IPS DF 6.9 (cell line): ENCODE data around the gene KLF4.
A peak's percentile ranks its signal among the peaks of the same experiment; 100 is the strongest.

Experiments used
- DNase-seq: peaks from one replicate; pipeline ENCODE4 v3.0.0-alpha.2; 2013; ENCODE audit warnings: low read depth, low spot score
- H3K27ac ChIP-seq: one replicate; pipeline ENCODE4 v1.5.1; 2013; ENCODE audit warnings: low read length, control low read depth
- H3K27me3 ChIP-seq: 2 replicates; pipeline ENCODE4 v1.6.1; 2013; ENCODE audit warnings: mild to moderate bottlenecking, low read length; ENCODE audit not compliant: control insufficient read depth, insufficient read depth
- H3K36me3 ChIP-seq: 2 replicates; pipeline ENCODE4 v1.6.1; 2013; ENCODE audit warnings: low read length; ENCODE audit not compliant: control insufficient read depth, insufficient read depth
- H3K4me1 ChIP-seq: 2 replicates; pipeline ENCODE4 v1.6.1; 2013; ENCODE audit warnings: low read length; ENCODE audit not compliant: control insufficient read depth, insufficient read depth
- H3K4me3 ChIP-seq: 2 replicates; pipeline ENCODE4 v1.5.1; 2013; ENCODE audit warnings: mild to moderate bottlenecking, low read length
- H3K9me3 ChIP-seq: 2 replicates; pipeline ENCODE4 v1.6.1; 2013; ENCODE audit warnings: low read length, inconsistent platforms; ENCODE audit not compliant: control insufficient read depth, insufficient read depth
- WGBS: extraction: QIAGEN DNeasy Blood & Tissue Kit; methylation state at CpG from one replicate; pipeline ENCODE4 v1.1.7; 2013; ENCODE audit warnings: mixed read lengths, missing lambda C conversion rate; ENCODE audit not compliant: insufficient read length, insufficient coverage; 5-methylcytosine and 5-hydroxymethylcytosine counted together

KLF4 gene

DNA sequence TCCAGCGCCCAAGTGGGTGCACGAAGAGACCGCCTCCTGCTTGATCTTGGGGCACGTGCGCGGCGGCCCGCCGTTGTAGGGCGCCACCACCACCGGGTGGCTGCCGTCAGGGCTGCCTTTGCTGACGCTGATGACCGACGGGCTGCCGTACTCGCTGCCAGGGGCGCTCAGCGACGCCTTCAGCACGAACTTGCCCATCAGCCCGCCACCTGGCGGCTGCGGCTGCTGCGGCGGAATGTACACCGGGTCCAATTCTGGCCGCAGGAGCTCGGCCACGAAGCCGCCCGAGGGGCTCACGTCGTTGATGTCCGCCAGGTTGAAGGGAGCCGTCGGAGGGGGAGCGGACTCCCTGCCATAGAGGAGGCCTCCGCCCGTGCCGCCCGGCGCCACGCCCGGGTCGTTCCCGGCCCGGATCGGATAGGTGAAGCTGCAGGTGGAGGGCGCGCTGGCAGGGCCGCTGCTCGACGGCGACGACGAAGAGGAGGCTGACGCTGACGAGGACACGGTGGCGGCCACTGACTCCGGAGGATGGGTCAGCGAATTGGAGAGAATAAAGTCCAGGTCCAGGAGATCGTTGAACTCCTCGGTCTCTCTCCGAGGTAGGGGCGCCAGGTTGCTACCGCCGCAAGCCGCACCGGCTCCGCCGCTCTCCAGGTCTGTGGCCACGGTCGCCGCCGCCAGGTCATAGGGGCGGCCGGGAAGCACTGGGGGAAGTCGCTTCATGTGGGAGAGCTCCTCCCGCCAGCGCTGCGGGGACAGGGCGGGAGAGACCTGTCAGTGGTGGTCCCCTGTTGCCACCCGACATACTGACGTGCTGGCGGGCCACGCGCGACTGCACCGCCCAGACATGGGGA lies 1.8 kb downstream of the KLF4 start:
- Histone ChIP-seq H3K27ac (no peak overlapping the region), H3K36me3 (no peaks in the 10 kb centered on the region), H3K4me3 (peak overlapping the region; percentile 39; the same call in 1 of the 2 replicates), H3K9me3 (no peaks in the 10 kb centered on the region), H3K27me3 (peaks cover 30% of the 10 kb centered on the region), H3K4me1 (peaks cover 3% of the 10 kb centered on the region)
- WGBS = no CpG with 5 or more reads among the region's 91 CpGs
- no peak for DNase-seq

DNA sequence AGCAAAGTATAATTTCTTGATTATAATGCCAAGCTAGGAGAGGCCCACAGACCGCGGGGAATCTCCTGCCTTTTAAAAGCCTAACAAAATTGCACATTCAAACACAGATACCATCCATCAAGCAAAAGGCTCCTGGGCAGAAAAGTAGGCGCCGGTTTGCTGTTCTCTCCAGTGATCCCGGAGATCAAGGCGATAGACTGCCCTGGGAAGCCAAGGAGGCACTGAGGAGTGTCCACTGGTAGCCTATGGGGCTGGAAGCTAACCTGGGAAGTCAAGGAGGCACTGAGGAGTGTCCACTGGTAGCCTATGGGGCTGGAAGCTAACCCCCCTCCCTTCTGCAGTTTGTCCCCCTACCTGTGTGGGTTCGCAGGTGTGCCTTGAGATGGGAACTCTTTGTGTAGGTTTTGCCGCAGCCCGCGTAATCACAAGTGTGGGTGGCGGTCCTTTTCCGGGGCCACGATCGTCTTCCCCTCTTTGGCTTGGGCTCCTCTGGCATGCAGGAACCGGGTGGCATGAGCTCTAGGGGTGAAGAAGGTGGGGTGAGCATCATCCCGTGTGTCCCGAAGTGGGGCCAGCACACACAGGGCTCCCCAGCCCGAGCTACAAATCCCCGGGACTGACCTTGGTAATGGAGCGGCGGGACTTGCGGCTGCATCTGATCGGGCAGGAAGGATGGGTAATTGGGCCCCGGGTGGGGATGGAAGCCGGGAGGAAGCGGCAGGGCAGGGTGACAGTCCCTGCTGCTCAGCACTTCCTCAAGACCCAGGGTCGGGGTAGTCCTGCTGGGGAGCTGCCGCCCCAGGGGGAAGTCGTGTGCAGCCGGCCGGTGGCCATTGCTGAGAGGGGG lies 2.7 kb downstream of the KLF4 start:
- Histone ChIP-seq H3K27ac (no peak overlapping the region), H3K4me1 (peaks cover 3% of the 10 kb centered on the region), H3K4me3 (peak overlapping the region; percentile 30; the same call in 1 of the 2 replicates), H3K9me3 (no peaks in the 10 kb centered on the region), H3K36me3 (no peaks in the 10 kb centered on the region), H3K27me3 (peaks cover 28% of the 10 kb centered on the region)
- no peak for DNase-seq
- no CpG with 5 or more reads among the region's 31 CpGs for WGBS

DNA sequence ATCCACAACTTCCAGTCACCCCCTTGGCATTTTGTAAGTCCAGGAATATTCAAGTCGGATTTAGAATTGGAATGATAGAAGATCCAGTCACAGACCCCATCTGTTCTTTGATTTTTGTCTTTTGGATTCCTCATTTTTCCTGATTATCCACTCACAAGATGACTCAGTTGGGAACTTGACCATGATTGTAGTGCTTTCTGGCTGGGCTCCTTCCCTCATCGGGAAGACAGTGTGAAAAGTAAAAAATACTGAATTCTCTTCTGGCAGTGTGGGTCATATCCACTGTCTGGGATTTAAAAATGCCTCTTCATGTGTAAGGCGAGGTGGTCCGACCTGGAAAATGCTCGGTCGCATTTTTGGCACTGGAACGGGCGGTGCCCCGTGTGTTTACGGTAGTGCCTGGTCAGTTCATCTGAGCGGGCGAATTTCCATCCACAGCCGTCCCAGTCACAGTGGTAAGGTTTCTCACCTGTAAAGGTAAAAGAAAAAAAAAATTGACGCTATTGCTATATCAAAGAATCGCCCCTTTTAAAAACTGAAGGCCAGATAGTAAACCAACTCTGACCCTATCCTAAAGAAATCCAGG lies 4.0 kb downstream of the KLF4 start:
- no peak overlapping the region for H3K4me3 ChIP-seq

DNA sequence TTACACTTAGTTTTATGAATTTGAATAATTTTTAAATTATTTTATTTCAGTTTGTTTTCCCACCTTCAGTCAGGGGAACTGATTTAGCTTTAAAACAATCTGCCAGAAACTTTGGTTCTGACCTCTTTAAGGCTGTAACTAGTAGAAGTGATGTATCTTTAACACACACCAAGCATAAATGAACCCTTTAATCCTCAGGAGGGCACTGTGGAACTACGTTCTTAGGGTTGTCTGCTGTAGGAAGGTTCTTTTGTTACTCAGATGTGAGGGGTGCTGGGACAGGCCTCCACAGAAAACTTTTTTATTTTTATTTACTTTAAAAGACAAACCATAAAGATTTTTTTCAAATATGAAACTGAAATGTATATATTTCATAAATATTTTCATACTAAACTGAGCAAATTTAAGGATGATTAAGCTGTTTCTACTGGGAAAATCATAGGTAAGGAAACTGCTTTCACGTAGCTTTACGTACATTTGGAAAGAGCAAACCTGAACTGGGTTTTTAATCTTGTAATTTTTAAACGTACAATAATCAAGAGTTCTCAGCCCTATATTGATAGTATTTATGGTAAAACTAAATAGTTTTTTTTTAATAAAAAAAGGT lies 5.3 kb downstream of the KLF4 start:
- no CpG with 5 or more reads among the region's 4 CpGs for WGBS
- Histone ChIP-seq H3K4me3 (no peak overlapping the region), H3K9me3 (no peaks in the 10 kb centered on the region), H3K27me3 (peaks cover 19% of the 10 kb centered on the region; the same call in 1 of the 2 replicates), H3K27ac (no peak overlapping the region), H3K36me3 (no peaks in the 10 kb centered on the region), H3K4me1 (peaks cover 3% of the 10 kb centered on the region)
- DNase-seq = no peak

More for the DNA sequence above, 4.0 kb downstream of the KLF4 start:
- Histone ChIP-seq H3K9me3 (no peaks in the 10 kb centered on the region), H3K4me1 (peaks cover 3% of the 10 kb centered on the region), H3K36me3 (no peaks in the 10 kb centered on the region), H3K27ac (no peak overlapping the region), H3K27me3 (peaks cover 21% of the 10 kb centered on the region; the same call in 1 of the 2 replicates)
- DNase-seq = no peak
- WGBS = no CpG with 5 or more reads among the region's 15 CpGs

DNA sequence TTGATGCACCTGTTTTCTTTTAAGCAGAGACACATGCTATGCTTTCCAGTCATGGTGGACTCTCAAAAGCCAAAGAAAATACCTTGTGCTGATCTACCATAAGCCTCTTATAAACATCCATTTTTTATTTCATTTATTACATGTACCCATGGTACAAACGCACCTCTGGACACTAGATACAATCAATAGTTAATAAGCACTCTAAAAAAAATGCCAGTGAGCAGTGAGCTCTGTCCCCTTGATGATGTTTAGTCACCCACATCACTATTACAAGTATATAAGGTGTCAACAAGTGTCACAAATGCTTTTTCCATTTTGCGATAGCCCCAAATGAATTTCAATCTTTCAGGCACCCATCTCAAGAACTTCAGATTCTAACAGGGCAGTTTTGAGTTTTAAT lies 5.9 kb downstream of the KLF4 start:
- peaks cover 15% of the 10 kb centered on the region; the same call in 1 of the 2 replicates for H3K27me3 ChIP-seq
- no peak overlapping the region for H3K27ac ChIP-seq
- H3K4me3 ChIP-seq = no peak overlapping the region
- no peak for DNase-seq
- H3K9me3 ChIP-seq = no peaks in the 10 kb centered on the region
- peaks cover 3% of the 10 kb centered on the region for H3K4me1 ChIP-seq
- H3K36me3 ChIP-seq = no peaks in the 10 kb centered on the region
- no CpG with 5 or more reads among the region's 2 CpGs for WGBS

DNA sequence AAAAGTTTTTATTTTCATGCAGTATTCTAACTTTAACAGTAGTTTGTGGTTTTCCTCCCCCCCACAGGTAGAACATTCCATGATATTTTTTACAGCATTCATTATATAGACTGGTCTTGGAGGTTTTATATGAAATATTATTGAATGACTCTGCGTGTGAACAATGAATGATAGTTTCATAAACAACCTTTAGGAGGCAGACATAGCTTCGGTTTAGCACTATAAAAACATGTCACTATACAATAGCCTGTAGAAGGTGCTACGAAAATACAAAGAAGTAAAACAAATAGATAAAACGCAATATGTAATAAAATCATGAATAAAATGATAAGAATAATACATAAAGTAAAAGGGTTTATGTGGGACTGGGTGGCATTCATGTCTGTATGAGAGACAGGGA lies 8.5 kb downstream of the KLF4 start:
- no peaks in the 10 kb centered on the region for H3K9me3 ChIP-seq
- DNase-seq = no peak
- H3K27ac ChIP-seq = no peak overlapping the region
- H3K27me3 ChIP-seq = no peaks in the 10 kb centered on the region
- H3K4me3 ChIP-seq = no peak overlapping the region
- no CpG with 5 or more reads among the region's 4 CpGs for WGBS
- no peaks in the 10 kb centered on the region for H3K4me1 ChIP-seq
- no peaks in the 10 kb centered on the region for H3K36me3 ChIP-seq

DNA sequence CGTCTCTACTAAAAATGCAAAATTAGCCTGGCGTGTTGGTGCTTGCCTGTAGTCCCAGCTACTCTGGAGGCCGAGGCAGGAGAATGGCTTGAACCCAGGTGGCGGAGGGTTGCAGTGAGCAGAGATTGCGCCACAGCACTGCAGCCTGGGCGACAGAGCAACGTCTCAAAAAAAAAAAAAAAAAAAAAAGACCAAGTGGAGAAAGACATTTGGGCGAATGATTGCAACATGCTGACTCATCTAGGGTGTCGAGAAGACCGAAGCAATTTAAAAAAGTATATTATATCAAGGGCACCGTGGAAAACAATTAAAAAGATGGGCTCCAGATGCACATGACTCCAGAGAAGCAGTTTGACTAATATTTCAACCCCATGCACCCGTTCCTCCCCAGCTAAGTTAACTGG lies 9.2 kb downstream of the KLF4 start:
- no peaks in the 10 kb centered on the region for H3K36me3 ChIP-seq
- H3K4me1 ChIP-seq = no peaks in the 10 kb centered on the region
- no peaks in the 10 kb centered on the region for H3K9me3 ChIP-seq
- H3K27ac ChIP-seq = no peak overlapping the region
- H3K27me3 ChIP-seq = no peaks in the 10 kb centered on the region
- DNase-seq = no peak
- no CpG with 5 or more reads among the region's 12 CpGs for WGBS
- no peak overlapping the region for H3K4me3 ChIP-seq

DNA sequence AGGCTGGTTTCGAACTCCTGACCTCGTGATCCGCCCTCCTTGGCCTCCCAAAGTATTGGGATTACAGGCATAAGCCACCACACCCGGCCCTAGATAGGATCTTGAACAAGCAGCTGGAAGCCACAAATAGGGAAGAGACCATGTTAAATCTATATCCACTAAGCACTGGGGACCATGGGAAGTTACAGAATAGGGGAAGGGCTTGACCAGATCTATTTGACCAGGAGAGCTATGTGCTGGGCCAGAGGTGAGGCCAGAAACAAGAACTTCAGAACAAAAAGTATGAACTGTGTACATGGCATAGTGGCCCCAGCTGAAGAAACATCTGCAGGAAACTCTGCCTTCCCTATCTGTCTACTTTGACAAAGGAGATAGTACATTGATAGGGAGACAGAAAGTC lies 10.8 kb downstream of the KLF4 start:
- Histone ChIP-seq H3K36me3 (no peaks in the 10 kb centered on the region), H3K27me3 (no peaks in the 10 kb centered on the region), H3K4me3 (no peak overlapping the region), H3K4me1 (no peaks in the 10 kb centered on the region), H3K27ac (no peak overlapping the region), H3K9me3 (no peaks in the 10 kb centered on the region)
- DNase-seq = no peak
- no CpG with 5 or more reads among the region's 4 CpGs for WGBS

DNA sequence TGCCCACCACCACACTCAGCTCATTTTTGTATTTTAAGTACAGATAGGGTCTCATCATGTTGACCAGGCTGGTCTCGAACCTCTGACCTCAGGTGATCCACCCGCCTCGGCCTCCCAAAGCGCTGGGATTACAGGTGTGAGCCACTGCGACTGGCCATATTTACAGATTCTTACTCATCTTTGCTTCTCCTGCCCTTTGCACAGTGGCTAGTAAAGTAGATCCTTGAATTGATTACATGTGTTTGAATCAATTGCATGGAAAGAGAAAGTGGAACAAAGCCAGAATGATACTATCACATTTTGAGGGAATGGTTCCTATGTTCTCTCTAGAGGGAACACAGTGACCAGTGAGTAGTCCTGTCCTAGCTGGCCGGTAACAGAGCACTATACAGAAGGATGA lies 15.4 kb downstream of the KLF4 start:
- Histone ChIP-seq H3K4me1 (no peaks in the 10 kb centered on the region), H3K36me3 (no peaks in the 10 kb centered on the region)

More for the DNA sequence above, 15.4 kb downstream of the KLF4 start:
- no peaks in the 10 kb centered on the region for H3K9me3 ChIP-seq
- no peak overlapping the region for H3K4me3 ChIP-seq
- no peaks in the 10 kb centered on the region for H3K27me3 ChIP-seq
- no CpG with 5 or more reads among the region's 6 CpGs for WGBS
- no peak overlapping the region for H3K27ac ChIP-seq
- DNase-seq = no peak
